CD4-positive, alpha-beta T cell treated with Interleukin-15 for 1 hour (primary cell): ENCODE measurements around the gene F2RL3.

Source experiments
- DNase-seq: peaks from one replicate; pipeline ENCODE4 v3.0.0-alpha.2; 2020

Gene F2RL3

GRCh38 chr19:16875584-16876555 is 12.9 kb upstream of the F2RL3 start:
- peak; percentile 32 for DNase-seq

DNA sequence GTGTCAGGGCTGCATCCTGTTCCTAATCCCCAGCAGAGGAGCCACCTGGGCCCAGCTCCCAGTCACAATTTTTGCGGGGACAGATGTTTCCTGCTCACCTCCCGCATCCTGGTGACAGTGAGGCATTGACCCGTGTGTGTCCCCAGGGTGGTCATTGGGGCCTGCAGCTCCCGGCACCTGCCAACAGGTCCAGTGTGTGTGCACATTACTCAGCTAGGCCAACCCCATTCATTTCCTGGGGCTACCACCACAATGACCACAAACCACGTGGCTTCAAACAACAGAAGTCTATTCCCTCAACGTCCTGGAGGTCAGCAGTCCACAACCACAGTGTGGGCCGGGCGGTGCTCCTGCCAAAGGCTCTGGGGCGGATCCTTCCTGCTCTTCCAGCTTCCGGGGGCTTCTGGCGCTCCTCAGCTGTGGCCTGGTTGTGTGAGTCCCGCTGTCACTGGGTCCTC is 11.9 kb upstream of the F2RL3 start:
- DNase-seq, result no peak

DNA sequence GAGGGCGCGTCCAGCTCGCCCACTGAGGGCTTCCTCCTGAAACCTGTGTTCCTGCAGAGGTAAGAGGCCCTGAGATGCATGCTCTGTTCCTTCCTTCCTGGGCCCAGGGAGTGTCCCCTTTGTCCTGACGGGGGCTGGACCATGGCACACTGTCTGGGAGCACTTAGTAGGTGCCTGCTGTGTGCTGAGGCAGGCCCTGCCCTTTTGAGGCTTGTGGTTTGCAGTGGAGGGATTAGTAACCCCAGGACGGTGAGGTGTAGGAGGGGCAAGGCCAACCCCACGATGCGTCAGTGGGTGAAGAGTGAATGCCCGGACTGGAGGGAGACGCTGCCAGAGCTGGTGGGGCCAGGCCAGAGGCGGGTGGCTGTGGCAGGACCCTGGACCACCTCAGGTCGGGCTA is 11.2 kb upstream of the F2RL3 start:
- no peak for DNase-seq

GRCh38 chr19:16878181-16878965 is 10.4 kb upstream of the F2RL3 start:
- DNase-seq, result no peak

DNA sequence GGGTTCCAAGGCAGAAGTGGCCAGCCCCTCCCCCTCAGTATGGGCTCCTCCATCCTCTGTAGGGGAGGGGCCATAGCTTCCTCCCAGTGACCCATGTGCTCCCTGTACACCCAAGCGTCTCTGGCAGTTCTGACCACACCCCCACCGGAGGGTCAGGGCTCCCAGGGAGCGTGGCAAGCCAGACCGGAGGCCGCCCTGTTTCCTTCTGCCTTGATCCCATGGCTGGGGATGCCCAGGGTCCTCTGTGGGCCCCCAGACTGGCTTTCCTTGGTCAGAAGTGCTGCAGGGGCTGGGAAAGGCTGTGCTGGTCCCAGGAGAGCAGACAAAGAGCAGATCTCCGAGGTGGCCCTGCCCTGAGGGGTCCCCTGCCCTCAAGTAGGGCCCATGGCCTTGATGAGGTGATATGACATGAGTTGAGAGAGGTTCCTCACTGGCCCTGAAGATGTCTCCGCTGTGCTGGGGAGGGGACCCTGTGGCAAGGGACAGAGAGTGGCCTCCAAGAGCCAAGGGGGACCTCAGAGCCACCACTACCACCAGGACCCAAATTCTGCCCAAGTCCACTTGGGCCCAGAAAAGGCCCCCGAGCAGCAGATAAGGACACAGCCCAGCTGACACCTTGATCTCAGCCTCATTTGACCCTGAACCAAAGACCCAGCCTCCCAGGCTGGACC is 7.8 kb upstream of the F2RL3 start:
- DNase-seq, result no peak

DNA sequence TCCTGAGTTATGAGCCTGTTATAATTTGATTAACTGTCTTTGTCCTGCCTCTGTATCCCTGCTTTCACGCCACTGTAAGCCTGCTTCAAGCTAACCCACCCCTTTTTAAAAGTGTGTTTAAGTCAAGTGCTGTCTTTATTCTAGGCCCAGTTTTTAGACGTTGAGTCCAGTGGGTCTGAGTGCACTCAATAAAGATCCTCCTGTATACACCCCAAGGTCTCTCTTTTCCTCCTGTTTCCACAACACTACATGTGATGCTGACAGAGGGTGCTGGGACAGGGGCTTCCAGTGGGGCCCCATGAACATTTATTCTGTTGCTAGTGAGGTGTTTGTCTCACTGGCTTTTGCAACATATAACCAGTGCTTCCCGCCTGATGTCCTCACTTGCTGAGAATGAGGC is 6.7 kb upstream of the F2RL3 start:
- no peak for DNase-seq

DNA sequence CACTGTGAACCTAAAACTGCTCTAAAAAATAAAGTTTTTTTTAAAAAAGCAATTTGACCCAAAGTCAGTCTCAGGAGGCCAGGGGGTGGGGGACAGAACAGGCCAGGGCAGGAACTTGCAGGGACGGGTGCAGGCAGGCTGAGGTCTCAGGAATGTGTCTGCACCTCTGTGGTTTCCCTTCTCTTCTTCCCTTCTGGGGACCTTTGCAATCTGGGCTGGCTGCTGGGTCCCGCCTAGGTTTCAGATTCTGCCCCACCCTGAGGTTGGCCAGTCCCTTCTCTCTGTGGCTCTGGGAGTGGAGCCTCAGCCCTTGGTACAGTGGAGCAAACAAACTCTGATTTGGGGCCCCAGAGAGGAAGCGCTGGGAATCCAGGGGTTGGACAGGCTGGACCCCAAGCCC is 5.3 kb upstream of the F2RL3 start:
- no peak for DNase-seq

- no peak for DNase-seq
Measured at GRCh38 chr19:16885166-16885565, 3.6 kb upstream of the F2RL3 start.

DNA sequence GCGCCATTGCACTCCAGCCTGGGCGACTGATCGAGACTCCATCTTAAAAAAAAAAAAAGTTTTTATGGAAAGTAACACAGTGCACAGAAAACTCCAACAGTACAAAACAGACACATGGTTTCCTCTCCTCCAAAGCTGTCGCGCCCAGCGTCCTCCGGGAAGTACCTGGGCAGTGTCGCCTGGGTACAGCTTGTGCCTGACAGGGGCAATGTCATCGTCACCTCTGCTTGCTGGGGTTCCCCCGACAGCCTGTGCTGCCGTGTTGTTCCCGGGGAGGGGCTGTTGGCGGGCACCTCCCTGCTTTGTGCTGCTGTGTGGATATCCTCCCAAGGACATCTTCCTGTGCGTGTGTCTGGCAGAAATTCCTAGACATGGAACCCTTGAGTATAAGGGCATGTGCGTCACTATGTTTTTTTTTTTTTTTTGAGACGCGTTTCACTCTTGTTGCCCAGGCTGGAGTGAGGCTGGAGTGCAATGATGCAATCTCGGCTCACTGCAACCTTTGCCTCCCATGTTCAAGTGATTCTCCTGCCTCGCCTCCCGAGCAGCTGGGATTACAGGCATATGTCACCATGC is 2.4 kb upstream of the F2RL3 start:
- DNase-seq, result no peak

DNA sequence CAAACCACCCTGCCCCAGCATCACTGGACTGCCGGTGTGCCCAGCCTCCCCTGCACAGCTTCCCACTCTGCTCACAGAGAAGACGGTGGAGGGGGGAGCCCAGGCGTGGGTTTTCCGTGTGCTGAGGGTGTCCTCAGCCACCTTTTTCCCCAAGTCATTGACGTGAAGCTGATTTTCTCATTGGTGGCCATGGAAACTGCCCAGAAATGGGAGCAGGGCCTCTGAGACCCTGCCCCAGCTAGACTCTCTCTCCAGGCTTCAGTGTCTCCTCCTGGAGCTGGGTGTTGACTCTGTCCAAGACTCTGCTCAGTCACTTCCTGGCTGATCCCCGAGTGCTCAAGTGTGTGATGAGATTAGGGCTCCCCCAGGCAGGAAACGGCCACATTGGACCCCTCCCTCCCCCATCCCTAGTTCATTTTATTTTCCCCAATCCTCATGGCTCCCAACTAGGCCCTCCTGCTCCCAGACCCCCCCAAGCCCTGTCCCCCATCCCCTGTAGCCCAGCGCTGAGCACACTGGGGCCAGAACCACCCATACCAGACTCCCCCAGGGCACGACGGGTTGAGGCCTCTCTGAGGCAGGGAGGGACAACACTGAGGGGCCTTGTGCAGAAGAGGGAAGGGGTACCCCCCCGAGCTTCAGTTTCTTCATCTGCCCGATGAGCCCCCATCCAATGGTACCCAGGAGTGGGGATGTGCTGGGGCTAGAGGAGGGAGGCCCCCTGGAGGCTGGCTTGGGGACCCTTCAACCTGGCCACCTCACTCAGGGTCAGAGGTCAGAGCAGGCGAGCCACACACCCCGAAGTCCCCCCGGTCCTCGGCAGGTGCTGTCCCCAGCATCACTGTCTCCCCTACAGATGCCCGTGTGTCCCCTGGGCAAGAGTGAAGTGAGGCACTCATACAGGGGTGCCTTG is 1.2 kb upstream of the F2RL3 start:
- DNase-seq, result no peak

- no peak for DNase-seq
Measured at GRCh38 chr19:16889366-16889882, 625 bp downstream of the F2RL3 start.

- DNase-seq, result no peak
Measured at GRCh38 chr19:16889883-16890460, 1.2 kb downstream of the F2RL3 start.

- no peak for DNase-seq
Measured at GRCh38 chr19:16890461-16891184, 1.8 kb downstream of the F2RL3 start.

GRCh38 chr19:16891696-16892382 is 3.0 kb downstream of the F2RL3 start:
- no peak for DNase-seq

- DNase-seq, result no peak
Measured at GRCh38 chr19:16892436-16892835, 3.6 kb downstream of the F2RL3 start.

DNA sequence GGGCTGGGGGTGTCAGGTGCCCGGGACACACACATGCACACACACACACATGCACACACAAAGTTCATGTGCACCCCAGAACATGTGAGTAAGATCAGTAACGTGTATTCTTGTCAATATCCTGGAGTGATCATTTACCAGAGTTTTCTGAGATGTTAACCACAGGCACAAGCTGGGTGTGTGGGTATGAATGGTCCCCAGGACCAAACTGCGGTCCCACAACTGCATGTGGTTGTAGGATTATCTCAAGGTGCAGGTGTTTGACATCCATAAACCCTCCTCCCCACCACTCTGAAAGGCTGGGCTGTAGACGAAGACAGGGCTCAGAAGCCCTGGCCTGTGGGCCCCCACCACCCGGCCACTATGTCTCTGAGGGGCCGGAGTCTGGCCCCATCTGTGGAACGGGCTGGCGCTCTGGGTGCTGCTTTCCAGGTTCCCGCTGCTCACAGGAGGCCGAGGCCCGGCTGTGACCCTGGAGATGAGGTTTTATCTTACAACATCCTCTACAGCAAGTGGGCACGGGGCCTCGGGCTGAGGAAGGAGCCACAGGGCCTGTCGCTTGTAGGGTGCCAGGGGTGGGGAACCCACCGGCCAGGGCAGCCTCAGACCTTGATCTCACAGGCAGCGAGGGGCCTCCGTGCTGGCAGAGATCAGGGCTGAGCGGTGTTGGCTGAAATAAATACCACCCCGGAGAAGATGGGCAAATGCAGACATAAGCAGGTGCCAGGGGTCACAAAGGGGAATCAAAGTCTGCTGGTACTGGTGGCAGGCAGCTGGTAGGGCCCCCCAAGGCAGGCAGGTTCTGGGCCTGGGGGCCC is 4.3 kb downstream of the F2RL3 start:
- DNase-seq, result no peak

- peak; percentile 46 for DNase-seq
Measured at GRCh38 chr19:16893686-16893989, 4.8 kb downstream of the F2RL3 start.

- no peak for DNase-seq
Measured at GRCh38 chr19:16894080-16894479, 5.3 kb downstream of the F2RL3 start.
